GM20431 (cell line): ENCODE data around the gene GPR89A.
"Not testable (repeated sequence)": the region's sequence is repeated elsewhere in the genome, so short reads cannot be mapped to it uniquely, and the experiment has no call there.

Experiments
- in situ Hi-C: fragments of 300-500 bp; cut with MseI, MboI; formaldehyde crosslinking; loops from one replicate; pipeline ENCODE4 v1.15.0; 2020; ENCODE audit warnings: low sequenced_read_pairs; ENCODE audit not compliant: unreplicated experiment

GPR89A gene

DNA sequence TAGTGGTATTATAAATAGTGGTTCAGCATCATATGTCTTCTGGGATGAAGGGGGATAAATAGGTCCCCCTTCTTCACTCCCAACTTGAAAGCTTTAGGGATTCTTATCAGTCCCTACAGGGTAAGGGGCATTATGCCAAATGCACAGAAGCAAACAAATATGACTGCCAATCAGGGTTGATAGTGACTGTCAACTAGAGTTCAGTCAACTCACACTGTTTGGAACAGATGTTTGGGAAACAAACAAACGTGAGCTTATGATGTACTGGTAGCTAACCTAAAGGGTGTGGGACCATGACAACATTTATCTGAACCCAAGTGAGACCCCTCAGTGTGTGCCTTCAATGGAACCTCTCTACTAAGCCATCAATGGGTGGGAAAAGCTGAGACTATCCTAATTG, 65.4 kb downstream of the GPR89A start:
- in situ Hi-C loops, result not testable (repeated sequence)

DNA sequence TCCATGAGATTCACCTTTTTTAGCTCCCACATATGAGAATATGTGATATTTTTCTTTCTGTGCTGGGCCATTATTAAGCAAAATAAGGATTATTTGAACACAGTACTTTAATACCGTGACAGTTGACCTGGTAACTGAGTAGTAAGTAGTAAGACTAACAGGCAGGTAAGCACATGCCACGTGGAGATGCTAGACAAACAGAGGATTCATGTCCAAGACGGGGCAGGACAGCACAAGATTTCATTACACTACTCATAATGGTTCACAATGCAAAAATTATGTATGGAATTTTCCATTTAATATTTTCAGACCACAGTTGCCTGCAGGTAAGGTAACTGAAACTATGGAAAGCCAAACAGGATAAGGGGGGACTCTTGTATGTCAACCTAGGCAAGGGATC, 77.1 kb downstream of the GPR89A start:
- in situ Hi-C loops, result not testable (repeated sequence)

DNA sequence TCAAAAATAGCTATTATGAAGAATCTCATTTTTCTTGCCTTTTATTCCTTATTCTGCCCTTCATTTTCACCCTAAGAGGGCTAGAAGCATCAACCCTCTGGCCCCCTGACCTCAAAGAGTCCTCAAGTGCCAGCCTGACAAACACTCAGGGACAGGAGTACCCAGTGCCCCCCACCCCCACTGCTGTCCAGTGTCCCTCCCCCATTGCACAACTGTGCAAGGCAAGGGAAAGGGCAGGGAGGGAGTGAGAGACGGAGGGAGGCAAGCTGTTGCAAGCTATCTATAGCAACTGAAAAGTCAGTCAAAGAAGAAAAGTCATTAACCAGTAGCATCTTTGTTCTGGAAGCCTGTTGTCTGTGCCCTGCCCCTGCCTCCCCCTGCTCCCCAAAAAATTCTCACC, 78.3 kb downstream of the GPR89A start:
- in situ Hi-C loops, result not testable (repeated sequence)

DNA sequence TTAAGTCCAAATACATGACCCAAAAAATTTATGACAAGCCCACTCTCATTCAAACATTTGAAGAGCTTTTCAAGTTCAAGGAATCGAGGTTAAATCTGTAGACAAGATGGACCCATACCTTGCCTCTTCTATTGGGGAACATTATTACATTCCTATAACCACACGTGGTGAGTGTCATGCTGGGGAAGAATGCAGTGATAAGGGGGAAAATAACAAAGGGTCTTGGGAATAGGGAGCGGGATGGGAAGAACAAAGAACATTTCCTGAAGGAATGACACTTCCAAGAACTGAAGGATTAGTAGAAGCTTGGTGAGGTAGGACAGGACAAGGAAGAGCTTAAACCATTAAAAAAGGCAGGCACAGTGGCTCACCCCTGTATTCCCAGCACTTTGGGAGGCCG, 80.5 kb downstream of the GPR89A start:
- in situ Hi-C loops, result no loop called here

DNA sequence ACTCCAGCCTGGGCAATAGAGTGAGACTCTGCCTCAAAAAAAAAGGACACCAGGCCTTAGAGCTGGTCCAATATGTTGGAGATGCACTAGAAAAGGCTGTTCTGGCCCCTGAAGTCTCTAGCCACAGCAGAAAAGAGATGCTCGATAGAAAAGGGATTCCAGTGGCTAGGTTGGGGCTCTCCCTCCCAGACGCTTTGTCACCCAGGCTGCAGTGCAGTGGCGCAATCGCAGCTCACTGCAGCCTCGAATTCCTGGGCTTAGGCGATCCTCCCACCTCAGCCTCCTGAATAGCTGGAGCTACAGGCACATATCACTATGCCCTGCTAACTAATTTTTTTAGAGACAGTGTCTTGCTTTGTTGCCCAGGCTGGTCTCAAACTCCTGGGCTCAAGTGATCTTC, 81.1 kb downstream of the GPR89A start:
- in situ Hi-C loops, result no loop called here

DNA sequence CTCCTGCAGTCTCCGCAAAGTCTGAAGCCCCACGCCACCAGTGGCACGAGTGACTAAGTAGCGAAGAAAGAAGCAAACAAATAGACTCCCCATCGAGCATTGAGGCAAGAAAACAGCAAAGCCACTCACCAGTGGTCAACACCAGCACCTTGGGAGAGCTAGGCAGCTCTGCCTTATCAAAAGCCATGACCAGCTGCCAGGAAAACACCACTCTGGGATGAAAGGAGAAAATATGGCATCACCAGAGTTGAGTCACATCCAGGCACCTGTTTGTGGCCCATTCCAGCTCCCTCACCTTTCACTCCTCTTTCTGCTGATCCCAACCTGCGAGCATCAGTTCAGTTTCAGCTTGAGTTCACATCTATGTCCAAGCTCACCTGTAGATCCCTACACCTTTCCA, 82.1 kb downstream of the GPR89A start:
- in situ Hi-C loops, result no loop called here

DNA sequence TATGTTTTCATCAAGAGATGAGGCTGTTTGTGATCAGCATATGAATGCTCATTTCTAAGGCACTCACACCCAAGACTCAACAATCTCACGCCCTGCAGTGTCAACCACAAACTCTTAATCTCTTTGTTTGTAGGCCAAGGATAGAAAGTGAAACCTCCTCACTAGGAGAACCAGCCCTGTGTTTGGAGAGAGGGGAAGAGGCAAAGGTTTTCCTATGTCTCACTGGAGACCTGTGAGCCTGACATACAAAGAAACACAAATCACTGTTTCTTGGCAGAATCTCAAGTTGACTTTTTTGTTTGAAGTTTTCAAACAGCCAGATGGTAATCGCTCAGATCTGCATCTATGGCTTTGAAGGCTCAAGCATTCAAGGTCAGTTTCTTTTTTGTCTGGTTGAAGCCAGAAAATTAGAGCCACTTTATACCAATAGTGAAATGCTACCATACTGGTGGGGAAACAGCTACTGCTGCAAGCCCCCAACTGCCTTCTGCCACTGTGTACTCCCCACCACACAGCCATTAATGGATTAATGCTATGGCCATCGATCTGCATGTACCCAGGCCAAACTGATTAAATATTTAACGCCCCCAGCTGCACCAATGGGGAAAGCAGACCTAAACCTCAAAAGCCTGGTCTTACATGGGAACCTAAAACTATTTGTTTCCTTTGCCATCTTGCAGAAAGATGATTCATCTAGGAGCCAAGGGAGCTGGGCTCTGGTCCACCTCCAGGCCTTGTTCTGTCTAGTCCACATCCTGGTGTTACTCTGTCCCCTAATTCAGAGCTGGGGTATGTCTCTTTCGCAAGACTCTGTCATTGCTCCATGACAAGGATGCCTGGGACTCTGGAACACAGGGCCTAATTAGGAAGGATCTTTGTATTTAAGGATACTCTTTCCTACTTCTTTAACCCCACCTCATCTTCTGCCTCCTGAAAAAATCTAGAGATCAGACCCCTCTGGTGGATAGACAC, 83.1 kb downstream of the GPR89A start:
- in situ Hi-C loops, result no loop called here

DNA sequence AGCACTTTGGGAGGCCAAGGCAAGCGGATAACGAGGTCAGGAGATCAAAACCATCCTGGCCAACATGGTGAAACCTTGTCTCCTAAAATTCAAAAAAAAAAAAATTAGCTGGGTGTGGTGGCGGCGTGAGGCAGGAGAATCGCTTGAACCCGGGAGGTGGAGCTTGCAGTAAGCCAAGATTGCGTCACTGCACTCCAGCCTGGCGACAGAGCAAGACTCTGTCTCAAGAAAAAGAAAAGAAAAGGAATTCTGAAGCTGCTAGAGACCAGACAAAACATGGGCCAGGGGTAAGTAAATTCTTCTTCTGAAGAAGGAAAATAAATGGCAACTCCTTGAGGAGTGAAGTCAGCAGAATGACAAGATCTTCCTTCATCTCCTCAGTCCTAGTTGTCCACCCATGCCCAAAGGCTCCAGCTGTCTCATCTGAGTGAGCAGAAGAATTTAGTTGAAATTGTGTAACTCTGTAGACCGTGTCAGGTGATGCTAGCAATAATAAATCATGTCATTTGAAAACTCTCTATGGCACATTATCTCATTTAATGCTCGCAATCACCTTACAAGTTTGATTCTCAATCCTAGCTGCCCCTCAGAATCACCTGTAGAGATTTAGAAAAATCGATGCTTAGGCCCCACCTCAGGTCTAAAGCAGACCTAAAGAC, 85.1 kb downstream of the GPR89A start:
- in situ Hi-C loops, result no loop called here

DNA sequence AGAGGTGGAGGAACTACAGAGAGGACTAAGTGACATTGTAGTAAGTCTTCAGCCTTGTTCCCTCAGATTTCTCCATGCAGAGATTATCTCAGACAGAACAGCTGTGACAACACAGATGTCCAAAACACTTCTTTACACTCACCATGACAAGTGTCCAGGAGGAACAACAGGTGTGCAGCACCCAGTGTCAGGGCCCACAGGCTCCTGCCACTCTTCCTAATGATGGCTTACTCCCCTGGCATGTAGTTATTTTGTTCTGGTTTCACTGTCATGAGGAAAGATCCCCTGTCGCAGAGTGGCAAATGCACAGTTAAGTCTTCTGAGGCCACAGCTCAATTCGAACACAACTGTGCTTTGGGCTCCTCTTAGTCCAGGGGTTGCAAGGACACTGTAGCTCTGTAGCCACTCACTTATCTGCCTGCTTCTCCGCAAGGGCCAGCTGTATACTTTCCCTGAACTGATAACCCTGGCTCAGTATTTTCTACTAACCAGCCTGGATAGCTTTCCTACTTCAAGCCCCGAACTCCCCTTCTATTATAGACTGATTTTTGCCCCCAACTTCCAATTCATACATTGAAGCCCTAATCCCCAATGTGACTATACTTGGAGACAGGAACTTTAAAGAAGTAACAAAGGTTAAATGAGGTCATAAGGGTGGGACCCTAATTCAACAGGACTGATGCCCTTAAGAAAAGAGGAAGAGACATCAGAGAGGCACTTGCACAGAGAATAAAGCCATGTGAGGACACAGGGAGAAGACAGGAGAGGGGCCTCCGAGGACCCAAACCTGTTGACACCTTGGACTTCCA, 88.2 kb downstream of the GPR89A start:
- in situ Hi-C loops, result no loop called here

DNA sequence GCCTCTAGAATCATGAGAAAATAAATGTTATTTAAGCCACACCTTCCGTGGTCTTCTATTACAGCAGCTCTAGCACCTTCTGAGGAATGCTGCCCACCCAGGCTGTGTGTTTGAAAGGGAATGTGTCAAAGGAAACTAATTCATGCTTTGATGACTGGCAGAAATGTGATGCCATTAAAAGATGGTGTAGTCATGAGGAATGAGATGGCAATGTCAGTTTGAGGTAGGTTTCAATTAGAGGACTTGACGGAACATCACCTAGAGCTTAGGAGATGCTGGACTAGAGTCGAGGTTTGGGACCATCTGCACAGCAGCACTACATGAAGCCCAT, 88.8 kb downstream of the GPR89A start:
- in situ Hi-C loops, result no loop called here

DNA sequence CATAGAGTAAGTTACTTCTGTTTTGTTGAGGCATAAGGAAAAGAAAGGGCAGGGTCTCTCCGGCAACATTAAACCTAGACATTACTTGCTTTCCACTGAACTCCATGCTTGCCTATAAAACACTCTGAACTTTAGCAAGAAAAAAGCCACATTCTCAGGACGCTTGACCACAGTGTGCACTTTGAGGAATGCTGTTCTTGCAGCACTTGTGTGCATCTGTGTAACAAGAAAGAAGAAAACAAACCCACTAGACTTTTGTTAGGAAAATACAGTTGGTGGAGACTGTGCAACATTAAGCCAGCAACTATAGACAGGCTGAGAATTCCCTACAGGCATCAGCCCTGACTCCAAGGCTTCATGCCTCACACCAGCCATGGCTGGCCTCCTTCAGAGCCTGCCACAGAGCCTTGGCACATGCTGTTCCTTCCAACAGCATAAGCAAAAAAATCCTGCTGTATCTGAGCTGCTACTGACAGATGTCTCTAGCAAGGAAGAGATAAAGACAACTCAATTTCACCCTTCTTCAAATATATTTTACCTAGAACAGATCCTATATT, 93.6 kb downstream of the GPR89A start:
- in situ Hi-C loops, result loop anchor here (25.0 kb wide), 1 partner anchor 89 kb away; the partner anchor contains the start of gene GPR89A

DNA sequence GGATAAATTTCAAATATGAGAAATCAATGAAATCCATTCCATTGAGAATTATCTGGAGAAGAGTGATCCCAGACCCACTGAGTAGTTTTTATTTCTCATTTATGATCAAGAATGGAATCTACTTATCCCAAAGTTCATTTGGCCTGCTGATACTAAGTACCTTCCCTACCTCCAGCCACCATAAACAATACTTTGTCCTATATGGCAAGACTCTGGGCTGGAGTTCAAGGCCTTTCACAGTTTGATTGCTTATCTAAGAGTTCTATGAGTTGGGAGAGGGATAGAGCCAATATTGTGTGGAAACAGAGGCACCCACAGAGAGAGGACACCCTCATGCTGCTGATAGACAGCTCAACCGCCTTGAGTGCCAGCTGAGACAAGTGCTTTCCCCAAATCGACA, 94.3 kb downstream of the GPR89A start:
- in situ Hi-C loops, result loop anchor here (25.0 kb wide), 1 partner anchor 90 kb away; the partner anchor contains the start of gene GPR89A

DNA sequence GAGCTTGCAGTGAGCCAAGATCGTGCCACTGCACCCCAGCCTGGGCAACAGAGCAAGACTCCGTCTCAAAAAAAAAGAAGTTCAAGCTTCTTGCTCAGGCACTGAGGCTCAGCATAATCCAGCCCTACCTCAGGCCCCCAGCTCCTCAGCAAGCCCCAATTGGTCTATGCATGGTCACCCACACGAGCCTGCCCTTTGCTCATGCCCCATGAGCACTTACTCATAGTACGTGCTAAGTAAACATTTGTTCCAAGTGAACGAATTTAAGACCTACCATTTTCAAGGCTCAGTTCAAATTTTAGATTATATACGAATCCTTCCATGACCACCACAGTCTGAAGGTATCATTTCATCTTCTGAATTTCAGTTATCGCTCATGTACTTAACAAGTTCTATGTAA, 95.0 kb downstream of the GPR89A start:
- in situ Hi-C loops, result loop anchor here (25.0 kb wide), 1 partner anchor 91 kb away; the partner anchor contains the start of gene GPR89A

DNA sequence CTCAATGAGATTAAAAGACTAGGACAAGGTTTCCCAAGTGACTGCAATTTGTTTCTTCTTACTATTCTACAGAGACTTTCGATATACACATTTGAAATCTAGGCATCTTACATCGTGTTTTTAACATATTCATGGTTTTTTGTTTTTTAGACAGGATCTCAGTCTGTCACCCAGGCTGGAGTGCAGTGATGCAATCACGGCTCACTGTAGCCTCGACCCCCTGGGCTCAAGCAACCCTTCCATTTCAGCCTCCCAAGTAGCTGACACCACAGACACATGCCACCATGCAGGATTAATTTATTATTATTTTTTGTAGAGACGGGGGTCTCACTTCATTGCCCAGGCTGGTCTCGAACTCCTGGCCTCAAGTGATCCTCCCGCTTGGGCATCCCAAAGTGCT, 97.8 kb downstream of the GPR89A start:
- in situ Hi-C loops, result loop anchor here (25.0 kb wide), 1 partner anchor 93 kb away; the partner anchor contains the start of gene GPR89A

DNA sequence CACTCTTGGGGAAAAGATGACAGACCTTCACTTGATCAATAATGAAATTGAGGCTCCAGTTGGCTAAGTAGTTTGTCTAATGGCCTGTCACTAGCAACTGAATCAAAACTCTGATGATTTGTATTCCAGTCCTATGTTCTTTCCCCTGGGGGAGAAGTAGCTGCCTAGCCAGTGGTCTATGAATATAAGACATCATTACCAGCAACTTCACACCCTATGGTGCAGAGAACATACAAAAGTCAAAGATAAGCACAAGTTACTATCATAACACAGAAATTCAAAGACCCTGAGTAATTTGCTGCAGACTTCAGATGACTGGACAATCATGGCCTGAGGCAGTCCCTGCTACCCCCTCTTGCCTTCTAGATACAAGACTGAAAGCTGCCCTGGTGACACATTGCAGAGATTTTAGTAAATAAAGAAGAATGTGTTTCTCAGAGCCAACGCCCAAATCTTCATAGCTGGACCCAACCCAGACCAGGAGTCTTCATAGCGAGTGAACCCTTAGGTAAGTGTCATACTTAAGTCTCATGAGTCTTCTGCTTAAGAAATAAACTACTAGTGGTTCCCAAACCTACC, 98.4 kb downstream of the GPR89A start:
- in situ Hi-C loops, result loop anchor here (25.0 kb wide), 1 partner anchor 94 kb away; the partner anchor contains the start of gene GPR89A

DNA sequence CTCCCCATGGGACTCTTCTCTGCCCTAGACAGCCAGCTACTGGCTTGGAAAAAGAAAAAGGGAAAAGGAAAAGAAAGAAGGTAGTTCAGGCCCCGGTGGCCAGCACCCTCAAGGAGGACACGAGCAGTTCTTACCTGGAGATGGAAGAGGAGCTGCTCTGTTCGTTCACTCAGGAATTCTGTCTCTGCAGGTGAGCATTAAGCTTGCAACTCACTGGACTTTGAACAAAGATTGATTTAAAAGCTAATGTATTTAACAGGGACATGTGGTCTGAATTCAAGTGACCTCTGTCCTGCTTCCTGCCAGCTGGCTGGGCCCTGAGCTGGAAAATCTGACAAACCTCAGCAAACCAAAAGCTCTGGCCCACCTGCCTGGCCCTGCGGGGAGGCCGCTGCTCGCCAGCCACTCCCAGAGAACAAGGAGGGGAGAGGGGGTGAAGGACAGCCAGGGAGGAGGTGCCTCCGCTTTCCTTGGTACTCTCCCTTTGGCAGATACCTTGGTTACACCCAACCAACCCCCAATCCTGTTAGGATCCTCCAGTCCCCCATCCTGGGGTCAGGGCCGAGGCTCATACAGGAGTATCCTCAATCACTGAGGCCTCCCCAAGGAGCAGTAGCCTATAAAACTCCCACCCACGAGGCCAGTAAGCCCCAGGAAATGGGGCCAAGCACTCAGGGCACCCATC, 99.5 kb downstream of the GPR89A start, which contains the start of gene PDZK1:
PDZK1 (minus strand) TSS at position 186 of the 685 bp plus-strand sequence. CDS start 19,347 bp downstream, outside the sequence.
- in situ Hi-C loops, result loop anchor here (25.0 kb wide), 1 partner anchor 95 kb away; the partner anchor contains the start of gene GPR89A

DNA sequence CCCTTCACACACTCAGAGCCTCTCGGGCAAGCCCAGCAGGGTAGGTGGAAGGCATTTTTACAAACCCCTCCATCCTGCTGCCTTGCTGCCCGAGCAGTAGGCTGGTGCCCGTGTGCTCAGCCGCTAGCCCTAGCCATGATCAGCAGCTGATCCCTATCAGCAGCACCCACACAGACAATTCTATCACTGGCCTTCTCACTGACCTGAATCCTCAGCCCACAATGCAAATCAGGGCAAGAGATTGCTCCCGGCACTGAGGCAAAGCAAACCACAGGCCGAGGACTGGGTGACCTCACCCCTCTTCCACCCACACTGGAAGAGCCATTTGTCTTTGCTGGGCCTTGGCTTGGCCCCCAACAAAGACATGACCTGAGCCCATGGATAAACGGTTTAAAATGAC, 100.3 kb downstream of the GPR89A start:
- in situ Hi-C loops, result loop anchor here (25.0 kb wide), 1 partner anchor 96 kb away; the partner anchor contains the start of gene GPR89A

DNA sequence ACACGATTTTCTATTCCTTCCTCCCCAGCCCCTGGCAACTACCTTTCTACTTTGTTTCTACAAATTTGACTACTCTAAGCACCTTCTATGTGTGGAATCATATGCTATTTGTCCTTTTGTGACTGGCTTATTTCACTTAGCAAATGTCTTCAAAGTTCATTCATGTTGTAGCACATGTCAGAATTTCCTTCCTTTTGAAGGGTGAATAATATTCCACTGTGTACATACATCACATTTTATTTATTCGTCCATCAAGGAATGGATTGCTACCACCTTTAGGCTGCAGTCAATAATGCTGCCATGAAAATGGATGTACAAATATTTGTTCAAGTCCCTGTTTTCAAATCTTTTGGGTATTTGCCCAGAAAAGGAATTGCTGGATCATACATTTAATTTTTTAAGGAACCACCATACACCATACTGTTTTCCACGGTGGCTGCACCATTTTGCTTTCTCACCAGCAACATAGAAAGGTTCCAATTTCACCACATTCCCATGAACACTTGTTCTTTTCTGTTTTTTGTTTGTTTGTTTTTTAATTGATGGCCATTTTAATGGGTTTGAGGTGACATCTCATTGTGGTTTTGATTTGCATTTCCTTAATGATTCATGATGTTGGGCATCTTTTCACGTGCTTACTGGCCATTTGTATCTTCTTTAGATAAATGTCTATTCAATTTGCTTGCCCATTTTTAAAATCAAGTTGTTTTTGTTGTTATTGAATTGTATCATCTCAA, 102.7 kb downstream of the GPR89A start:
- in situ Hi-C loops, result loop anchor here (25.0 kb wide), 1 partner anchor 98 kb away; the partner anchor contains the start of gene GPR89A
